IMR-90 (cell line): ENCODE measurements around the gene TMUB1. TPM values are rescaled to one million over a fixed set of nuclear protein-coding genes. Genes with fewer than 3 reads are reported as not detected.

Source experiments
- ATAC-seq: fragments of 200-7000 bp; cut with Tn5 transposase; 2 replicates; pipeline ENCODE4 v1.9.1; 2020; ENCODE audit warnings: low read depth, mild to moderate bottlenecking, moderate library complexity
- BruUV-seq: library from RNA; stranded (reverse); fragments of 400-500 nt; replicated peaks from 2 replicates; lab custom pipeline; 2021; lab: Mats Ljungman, UMichigan
- CTCF ChIA-PET: fragments of 300-600 bp; formaldehyde crosslinking; extraction: SDS; loops from one replicate; lab custom pipeline; 2021; ENCODE audit warnings: antibody characterized with exemption; lab: Yijun Ruan, JAX
- POLR2A ChIA-PET: fragments of 300-600 bp; sonication (Branson Sonifier 250); formaldehyde crosslinking; loops from one replicate; lab custom pipeline; 2022; ENCODE audit warnings: antibody characterized with exemption; ENCODE audit not compliant: unreplicated experiment; lab: Charles Lee
- DNase-seq: peaks from one replicate; pipeline ENCODE4 v3.0.0; 2013
- H2AFZ ChIP-seq: replicated peaks from 2 replicates; pipeline ENCODE3; 2013; ENCODE audit warnings: low read length, mild to moderate bottlenecking; ENCODE audit not compliant: poor library complexity
- H2AK5ac ChIP-seq: 2 replicates; pipeline ENCODE4 v1.6.1; 2013; ENCODE audit warnings: low read depth, low read length, inconsistent platforms
- H2AK9ac ChIP-seq: replicated peaks from 2 replicates; pipeline ENCODE3; 2013; ENCODE audit warnings: mild to moderate bottlenecking, low read depth, low read length, moderate library complexity; ENCODE audit not compliant: poor library complexity
- H2BK120ac ChIP-seq: 2 replicates; pipeline ENCODE4 v1.6.1; 2013; ENCODE audit warnings: low read depth, low read length, inconsistent platforms
- H2BK15ac ChIP-seq: 3 replicates; pipeline ENCODE4 v1.6.1; 2013; ENCODE audit warnings: low read depth, low read length, inconsistent platforms
- H2BK20ac ChIP-seq: 2 replicates; pipeline ENCODE4 v1.6.1; 2013; ENCODE audit warnings: low read depth, mild to moderate bottlenecking, inconsistent platforms, low read length, moderate library complexity
- H2BK5ac ChIP-seq: 2 replicates; pipeline ENCODE4 v1.6.1; 2013; ENCODE audit warnings: mild to moderate bottlenecking, low read depth, low read length, inconsistent platforms; ENCODE audit not compliant: poor library complexity, severe bottlenecking
- H3K14ac ChIP-seq: replicated peaks from 2 replicates; pipeline ENCODE4 v1.6.1; 2013; ENCODE audit warnings: low read depth, low read length, inconsistent platforms
- H3K18ac ChIP-seq: 2 replicates; pipeline ENCODE4 v1.6.1; 2013; ENCODE audit warnings: low read depth, low read length, control low read depth
- H3K23ac ChIP-seq: 2 replicates; pipeline ENCODE4 v1.6.1; 2013; ENCODE audit warnings: low read depth, low read length, inconsistent platforms
- H3K27ac ChIP-seq: 2 replicates; pipeline ENCODE4 v1.5.1; 2013; ENCODE audit warnings: mild to moderate bottlenecking, control low read depth, low read length; ENCODE audit not compliant: insufficient read depth
- H3K27me3 ChIP-seq: 2 replicates; pipeline ENCODE4 v1.6.1; 2013; ENCODE audit warnings: low read length; ENCODE audit not compliant: control insufficient read depth, insufficient read depth
- H3K36me3 ChIP-seq: 2 replicates; pipeline ENCODE4 v1.6.1; 2013; ENCODE audit warnings: low read length, mixed read lengths; ENCODE audit not compliant: control insufficient read depth, insufficient read depth
- H3K4ac ChIP-seq: 2 replicates; pipeline ENCODE4 v1.6.1; 2013; ENCODE audit warnings: low read depth, low read length, inconsistent platforms
- H3K4me1 ChIP-seq: 2 replicates; pipeline ENCODE4 v1.6.1; 2013; ENCODE audit warnings: low read length, mixed read lengths; ENCODE audit not compliant: control insufficient read depth, insufficient read depth
- H3K4me2 ChIP-seq: 2 replicates; pipeline ENCODE4 v1.6.1; 2013; ENCODE audit warnings: low read depth, mild to moderate bottlenecking, control low read depth, low read length, moderate library complexity
- H3K4me3 ChIP-seq: 2 replicates; pipeline ENCODE4 v1.5.1; 2013; ENCODE audit warnings: low read depth, mild to moderate bottlenecking, control low read depth, low read length, moderate library complexity; ENCODE audit not compliant: insufficient read depth
- H3K56ac ChIP-seq: 2 replicates; pipeline ENCODE4 v1.6.1; 2013; ENCODE audit warnings: low read length, inconsistent platforms; ENCODE audit not compliant: insufficient read depth; ENCODE audit errors: extremely low read depth
- H3K79me1 ChIP-seq, 2 experiments: 2 replicates each; pipeline ENCODE4 v1.6.1; 2013; ENCODE audit warnings: low read length in 2 of 2, inconsistent platforms in 1 of 2, low read depth in 1 of 2
- H3K9ac ChIP-seq: 2 replicates; pipeline ENCODE4 v1.6.1; 2013; ENCODE audit warnings: low read depth, low read length, control low read depth
- H3K9me1 ChIP-seq: 2 replicates; pipeline ENCODE4 v1.6.1; 2013; ENCODE audit warnings: low read length, inconsistent platforms; ENCODE audit not compliant: insufficient read depth
- H3K9me3 ChIP-seq: 2 replicates; pipeline ENCODE4 v1.6.1; 2013; ENCODE audit warnings: low read length; ENCODE audit not compliant: control insufficient read depth, insufficient read depth
- H4K20me1 ChIP-seq: 2 replicates; pipeline ENCODE4 v1.6.1; 2013; ENCODE audit warnings: low read length, inconsistent platforms; ENCODE audit not compliant: insufficient read depth
- H4K5ac ChIP-seq: 2 replicates; pipeline ENCODE4 v1.6.1; 2013; ENCODE audit warnings: mild to moderate bottlenecking, low read depth, low read length, control low read depth
- H4K8ac ChIP-seq, 2 experiments: 2 replicates each; pipeline ENCODE4 v1.6.1; 2013; ENCODE audit warnings: low read depth in 2 of 2, low read length in 2 of 2, control low read depth in 1 of 2, inconsistent platforms in 1 of 2
- H4K91ac ChIP-seq: 2 replicates; pipeline ENCODE4 v1.6.1; 2013; ENCODE audit warnings: low read depth, low read length, inconsistent platforms; ENCODE audit not compliant: insufficient read depth
- BHLHE40 ChIP-seq: fragments of 150-350 bp; IDR thresholded peaks from 2 replicates; pipeline ENCODE4 v1.6.1; 2016; ENCODE audit warnings: mild to moderate bottlenecking, low read depth, low read length
- CTCF ChIP-seq: conservative IDR thresholded peaks from 2 replicates; pipeline ENCODE4 v1.5.1; 2012; ENCODE audit warnings: mild to moderate bottlenecking, low read depth, low read length, improper control_type of control experiment
- ELK1 ChIP-seq: fragments of 150-350 bp; IDR thresholded peaks from 2 replicates; pipeline ENCODE4 v1.6.1; 2016; ENCODE audit warnings: low read depth, mild to moderate bottlenecking, low read length, moderate library complexity, borderline replicate concordance
- FOS ChIP-seq: fragments of 150-350 bp; IDR thresholded peaks from 2 replicates; pipeline ENCODE4 v1.6.1; 2016; ENCODE audit warnings: low read depth, low read length
- MAFK ChIP-seq: IDR thresholded peaks from 2 replicates; pipeline ENCODE4 v1.6.1; 2012; ENCODE audit warnings: low read depth, low read length, improper control_type of control experiment
- MAZ ChIP-seq: IDR thresholded peaks from 2 replicates; pipeline ENCODE4 v1.6.1; 2012; ENCODE audit warnings: low read depth, mild to moderate bottlenecking, low read length, improper control_type of control experiment, moderate library complexity, borderline replicate concordance
- POLR2A ChIP-seq: IDR thresholded peaks from 2 replicates; pipeline ENCODE4 v1.6.1; 2012; ENCODE audit warnings: mild to moderate bottlenecking, low read depth, low read length
- RFX5 ChIP-seq: IDR thresholded peaks from 2 replicates; pipeline ENCODE4 v1.8.0; 2012; ENCODE audit warnings: low read depth, mild to moderate bottlenecking, low read length, moderate library complexity
- SMC3 ChIP-seq: fragments of 150-350 bp; IDR thresholded peaks from 2 replicates; pipeline ENCODE4 v1.6.1; 2016; ENCODE audit warnings: low read depth, mild to moderate bottlenecking, antibody characterized with exemption, low read length, moderate library complexity
- WGBS, 2 experiments: methylation state at CpG; one replicate each; pipeline versions ENCODE4 v1.1.5 to v1.1.7; 2013; ENCODE audit warnings: missing lambda C conversion rate in 2 of 2; ENCODE audit not compliant: insufficient read length in 1 of 2; ENCODE audit errors: extremely low coverage in 2 of 2; 5-methylcytosine and 5-hydroxymethylcytosine counted together
- dilution Hi-C: fragments of 300-500 bp; cut with HindIII; formaldehyde crosslinking; loops from one replicate; pipeline ENCODE4 v1.14.3; 2018; ENCODE audit warnings: low sequenced_read_pairs; ENCODE audit not compliant: unreplicated experiment
- in situ Hi-C: fragments of 300-500 bp; cut with MboI; formaldehyde crosslinking; loops from 3 replicates; pipeline ENCODE4 v1.14.3; 2019; ENCODE audit warnings: low sequenced_read_pairs, inconsistent platforms, mixed read lengths
- intact Hi-C: fragments of 100-400 bp; cut with micrococcal nuclease; formaldehyde crosslinking; loops from 2 replicates; pipeline ENCODE4 v1.10.0; 2022
- polyA plus RNA-seq, 3 experiments: library from polyadenylated mRNA; depleted of rRNA; stranded (reverse); fragments of >200 nt; gene quantifications; 2 replicates each; pipeline ENCODE4 v1.2.3, GENCODE V29; 2012; ENCODE audit warnings: low replicate concordance in 1 of 3
- total RNA-seq: library from RNA; depleted of rRNA; stranded (reverse); fragments of >200 nt; gene quantifications from 2 replicates; pipeline ENCODE4 v1.2.3, GENCODE V29; 2012

TMUB1 gene
- total and polyA plus RNA-seq, 2 of the 4 experiments (the other 2 are of a cell fraction), result 6.8 to 29.8 TPM

DNA sequence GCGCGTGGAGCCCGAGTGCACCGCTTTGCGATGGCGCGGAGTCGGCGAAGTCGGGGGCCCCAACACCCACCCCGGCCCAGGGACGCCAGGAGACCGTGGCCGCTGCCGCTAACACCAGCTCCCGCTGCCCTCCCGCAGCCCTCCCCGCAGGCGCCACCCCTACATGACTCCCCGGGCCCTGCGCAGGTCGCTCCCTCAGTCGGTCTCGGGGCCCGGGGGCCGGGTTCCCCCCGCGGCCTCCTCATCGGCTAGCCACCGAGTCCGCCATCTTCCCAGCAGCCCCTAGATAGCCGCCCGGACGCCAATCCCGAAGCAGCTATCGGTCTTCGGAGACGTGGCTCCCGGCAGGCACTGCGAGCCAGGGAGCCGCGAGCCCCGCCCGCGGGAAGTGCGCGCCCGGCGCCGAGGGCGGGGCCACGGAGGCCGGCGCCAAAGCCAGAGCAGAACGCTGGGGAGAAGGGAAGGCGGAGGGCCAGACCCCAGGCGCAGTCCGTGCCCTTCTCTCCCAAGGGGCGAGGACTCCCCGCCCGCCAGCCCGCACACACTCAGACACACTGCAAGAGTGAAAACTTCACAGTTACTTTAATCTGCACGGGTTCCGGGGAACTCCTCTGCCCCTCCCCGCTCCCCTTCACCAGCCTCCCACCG is 2.6 kb downstream of the TMUB1 start, which contains the start of gene FASTK:
TSS of gene FASTK (minus strand) at position 288 of the 648 bp plus-strand sequence. CDS start at position 245, 43 bp downstream.
- ATAC-seq (peak; percentile 78), DNase-seq (peak; percentile 88)
- H3K56ac ChIP-seq, result peak within 1 kb of the TSS; percentile 70
- H4K5ac ChIP-seq, result peak within 1 kb of the TSS; percentile 36
- peak within 1 kb of the TSS; percentile 98 for H2AK9ac ChIP-seq
- POLR2A ChIA-PET, result interaction anchor here (1.0 kb wide), 1 partner anchor 13 kb away, joined by 7 read pairs; no protein-coding TSS in a partner anchor
- H4K91ac ChIP-seq, result peak within 1 kb of the TSS; percentile 92
- peak; percentile 100 for TF ChIP-seq MAZ
- TF ChIP-seq BHLHE40, result no peak
- TF ChIP-seq POLR2A, result peak; percentile 79
- no peak for TF ChIP-seq RFX5
- no peak for TF ChIP-seq FOS
- no peak for TF ChIP-seq CTCF
- no peak for TF ChIP-seq SMC3
- no peak for TF ChIP-seq ELK1
- TF ChIP-seq MAFK, result no peak
- H3K27me3 ChIP-seq, result no peaks in the 10 kb centered on the region
- 0 out of 3 replicates have a peak within 1 kb of the TSS, but pooled peaks have one; percentile 61 for H2BK15ac ChIP-seq
- H3K79me1 ChIP-seq, result peaks cover 16 to 59% of the 10 kb centered on the region in 2 experiments; a peak in 3 of 4 replicates
- H3K23ac ChIP-seq, result peak within 1 kb of the TSS; percentile 70; the same call in 1 of the 2 replicates
- H3K4me2 ChIP-seq, result peak within 1 kb of the TSS; percentile 91
- peak within 1 kb of the TSS; percentile 42; the same call in 1 of the 2 replicates for H3K18ac ChIP-seq
- H2BK5ac ChIP-seq, result peak within 1 kb of the TSS; percentile 67
- peaks cover 16% of the 10 kb centered on the region; the same call in 1 of the 2 replicates for H4K20me1 ChIP-seq
- 0% methylated on average over 31 of the region's 66 CpGs; no CpG with 5 or more reads in 1 of the 2 experiments for WGBS, 2 experiments
- peaks cover 6% of the 10 kb centered on the region; the same call in 1 of the 2 replicates for H3K9me1 ChIP-seq
- H3K4me3 ChIP-seq, result peak within 1 kb of the TSS; percentile 95
- no TSS peak for BruUV-seq
- H3K9me3 ChIP-seq, result no peaks in the 10 kb centered on the region
- peak within 1 kb of the TSS; percentile 95 for H3K14ac ChIP-seq
- peak within 1 kb of the TSS; percentile 91 for H2AFZ ChIP-seq
- no peak within 1 kb of the TSS for H2BK20ac ChIP-seq
- CTCF ChIA-PET, result interaction anchor here (0.6 kb wide), 1 partner anchor 149 kb away, joined by 3 read pairs; no protein-coding TSS in a partner anchor
- dilution Hi-C loops (no loop called here), in situ Hi-C loops (no loop called here), intact Hi-C loops (loop anchor here (2.0 kb wide), 1 partner anchor 22 kb away; the partner anchor contains the start of gene SLC4A2)
- H3K36me3 ChIP-seq, result peaks cover 23% of the 10 kb centered on the region
- peak within 1 kb of the TSS; percentile 84 for H3K27ac ChIP-seq
- peak within 1 kb of the TSS; percentile 93 for H3K9ac ChIP-seq
- peak within 1 kb of the TSS; percentile 89 to 91 for H4K8ac ChIP-seq
- H3K4me1 ChIP-seq, result peaks cover 25% of the 10 kb centered on the region
- H2BK120ac ChIP-seq, result peak within 1 kb of the TSS; percentile 46; the same call in 1 of the 2 replicates
- H2AK5ac ChIP-seq, result peak within 1 kb of the TSS; percentile 98
- peak within 1 kb of the TSS; percentile 95 for H3K4ac ChIP-seq
